Mesendoderm (in vitro differentiated cells): Measurements from ENCODE around the gene HOXA5.

Experiments
- DNase-seq: peaks from one replicate; pipeline ENCODE4 v3.0.0; 2013
- H2AK5ac ChIP-seq: 2 replicates; pipeline ENCODE4 v1.6.1; 2013; ENCODE audit warnings: low read length, inconsistent platforms
- H2BK120ac ChIP-seq: 2 replicates; pipeline ENCODE4 v1.6.1; 2013; ENCODE audit warnings: low read depth, mild to moderate bottlenecking, low read length, moderate library complexity, mixed read lengths
- H2BK15ac ChIP-seq: replicated peaks from 2 replicates; pipeline ENCODE4 v1.6.1; 2013; ENCODE audit warnings: low read depth, mild to moderate bottlenecking, moderate library complexity
- H2BK5ac ChIP-seq: 2 replicates; pipeline ENCODE4 v1.6.1; 2013; ENCODE audit warnings: low read length, inconsistent platforms
- H3K18ac ChIP-seq: 2 replicates; pipeline ENCODE4 v1.6.1; 2013; ENCODE audit warnings: mild to moderate bottlenecking, low read length, mixed read lengths
- H3K23ac ChIP-seq: one replicate; pipeline ENCODE4 v1.6.1; 2013; ENCODE audit warnings: low read length
- H3K27ac ChIP-seq: 2 replicates; pipeline ENCODE4 v1.5.1; 2013; ENCODE audit warnings: low read depth, mild to moderate bottlenecking, inconsistent platforms, low read length, moderate library complexity
- H3K27me3 ChIP-seq: 2 replicates; pipeline ENCODE4 v1.6.1; 2013; ENCODE audit warnings: low read length, control low read depth, mild to moderate bottlenecking, inconsistent platforms; ENCODE audit not compliant: insufficient read depth, poor library complexity
- H3K36me3 ChIP-seq: 2 replicates; pipeline ENCODE4 v1.6.1; 2013; ENCODE audit warnings: low read length, inconsistent platforms; ENCODE audit not compliant: control insufficient read depth, insufficient read depth
- H3K4ac ChIP-seq: one replicate; pipeline ENCODE4 v1.6.1; 2013; ENCODE audit warnings: low read depth, mild to moderate bottlenecking, low read length, moderate library complexity
- H3K4me1 ChIP-seq: 2 replicates; pipeline ENCODE4 v1.6.1; 2013; ENCODE audit warnings: low read depth, low read length, inconsistent platforms; ENCODE audit not compliant: control insufficient read depth
- H3K4me2 ChIP-seq: 2 replicates; pipeline ENCODE4 v1.6.1; 2013; ENCODE audit warnings: low read length
- H3K4me3 ChIP-seq: 2 replicates; pipeline ENCODE4 v1.5.1; 2013; ENCODE audit warnings: mild to moderate bottlenecking, low read length
- H3K56ac ChIP-seq: one replicate; pipeline ENCODE4 v1.6.1; 2013; ENCODE audit warnings: low read length
- H3K79me1 ChIP-seq: 2 replicates; pipeline ENCODE4 v1.6.1; 2013; ENCODE audit warnings: low read length, inconsistent platforms
- H3K79me2 ChIP-seq: 2 replicates; pipeline ENCODE4 v1.6.1; 2013; ENCODE audit warnings: mild to moderate bottlenecking, low read length; ENCODE audit not compliant: control insufficient read depth, insufficient read depth
- H3K9ac ChIP-seq: 2 replicates; pipeline ENCODE4 v1.6.1; 2013; ENCODE audit warnings: low read length, inconsistent platforms
- H4K5ac ChIP-seq: one replicate; pipeline ENCODE4 v1.6.1; 2013; ENCODE audit warnings: low read length
- H4K8ac ChIP-seq: one replicate; pipeline ENCODE4 v1.6.1; 2013; ENCODE audit warnings: low read depth, mild to moderate bottlenecking, control low read depth, low read length, moderate library complexity
- WGBS: extraction: QIAGEN DNeasy Blood & Tissue Kit; methylation state at CpG from one replicate; pipeline ENCODE4 v1.1.7; 2013; ENCODE audit warnings: low lambda C conversion rate, missing lambda C conversion rate; ENCODE audit not compliant: insufficient coverage; ENCODE audit errors: extremely low coverage; 5-methylcytosine and 5-hydroxymethylcytosine counted together

HOXA5 gene

GRCh38 chr7:27185854-27186667, 42.6 kb upstream of the HOXA5 start:
- Histone ChIP-seq H3K4ac (no peak overlapping the region), H3K23ac (no peak overlapping the region), H3K18ac (no peak overlapping the region), H2BK120ac (no peak overlapping the region), H3K9ac (no peak overlapping the region), H4K5ac (no peak overlapping the region), H2BK15ac (no peak overlapping the region), H4K8ac (no peak overlapping the region), H3K27me3 (peaks cover 87% of the 10 kb centered on the region), H3K79me1 (no peaks in the 10 kb centered on the region), H3K4me2 (peak overlapping the region; percentile 43), H3K27ac (no peak overlapping the region), H3K36me3 (no peaks in the 10 kb centered on the region), H3K4me1 (no peaks in the 10 kb centered on the region), H3K56ac (peak overlapping the region; percentile 22), H2BK5ac (no peak overlapping the region), H2AK5ac (no peak overlapping the region), H3K4me3 (no peak overlapping the region), H3K79me2 (no peaks in the 10 kb centered on the region)
- DNase-seq: no peak
- no CpG with 5 or more reads among the region's 24 CpGs for WGBS

- H3K9ac ChIP-seq: peak within 1 kb of the TSS; percentile 34
- H3K79me1 ChIP-seq: no peaks in the 10 kb centered on the region
- H3K4me2 ChIP-seq: peak within 1 kb of the TSS; percentile 55
- H3K18ac ChIP-seq: peak within 1 kb of the TSS; percentile 19
- H3K56ac ChIP-seq: peak within 1 kb of the TSS; percentile 22
- no peak within 1 kb of the TSS for H2AK5ac ChIP-seq
- peak; percentile 85 for DNase-seq
- no peak within 1 kb of the TSS for H4K5ac ChIP-seq
- H2BK15ac ChIP-seq: no peak within 1 kb of the TSS
- WGBS: no CpG with 5 or more reads among the region's 43 CpGs
- H3K36me3 ChIP-seq: no peaks in the 10 kb centered on the region
- peaks cover 86% of the 10 kb centered on the region for H3K27me3 ChIP-seq
- no peak within 1 kb of the TSS for H4K8ac ChIP-seq
- H3K4me3 ChIP-seq: no peak within 1 kb of the TSS
- H3K27ac ChIP-seq: no peak within 1 kb of the TSS
- H3K23ac ChIP-seq: no peak within 1 kb of the TSS
- H2BK120ac ChIP-seq: no peak within 1 kb of the TSS
- H3K79me2 ChIP-seq: no peaks in the 10 kb centered on the region
- H2BK5ac ChIP-seq: no peak within 1 kb of the TSS
- H3K4ac ChIP-seq: no peak within 1 kb of the TSS
- no peaks in the 10 kb centered on the region for H3K4me1 ChIP-seq
Measured at GRCh38 chr7:27185013-27185853, 41.8 kb upstream of the HOXA5 start, which contains the start of gene HOXA11. TSS of gene HOXA11 (minus strand) at chr7:27185232. CDS start at chr7:27185144, 88 bp downstream.

GRCh38 chr7:27184337-27185012, 41.0 kb upstream of the HOXA5 start:
- Histone ChIP-seq H2BK5ac (no peak overlapping the region), H3K79me1 (no peaks in the 10 kb centered on the region), H3K18ac (no peak overlapping the region), H3K27ac (no peak overlapping the region), H2BK120ac (no peak overlapping the region), H3K4me1 (no peaks in the 10 kb centered on the region), H3K4ac (no peak overlapping the region), H3K4me3 (no peak overlapping the region), H3K4me2 (peak overlapping the region; percentile 55), H3K36me3 (no peaks in the 10 kb centered on the region), H3K23ac (no peak overlapping the region), H2BK15ac (no peak overlapping the region), H3K56ac (no peak overlapping the region), H3K79me2 (no peaks in the 10 kb centered on the region), H2AK5ac (no peak overlapping the region), H4K8ac (no peak overlapping the region), H3K9ac (peak overlapping the region; percentile 18), H3K27me3 (peaks cover 85% of the 10 kb centered on the region), H4K5ac (no peak overlapping the region)
- DNase-seq: no peak
- WGBS: no CpG with 5 or more reads among the region's 72 CpGs

- Histone ChIP-seq H3K27ac (no peak overlapping the region), H2AK5ac (no peak overlapping the region), H3K4ac (no peak overlapping the region), H3K36me3 (no peaks in the 10 kb centered on the region), H3K27me3 (peaks cover 85% of the 10 kb centered on the region), H3K18ac (peak overlapping the region; percentile 19), H3K79me2 (no peaks in the 10 kb centered on the region), H3K4me3 (no peak overlapping the region), H3K79me1 (no peaks in the 10 kb centered on the region), H2BK5ac (no peak overlapping the region), H3K9ac (peak overlapping the region; percentile 18), H2BK120ac (no peak overlapping the region), H3K4me2 (peak overlapping the region; percentile 41), H2BK15ac (no peak overlapping the region), H3K56ac (no peak overlapping the region), H3K23ac (no peak overlapping the region), H4K5ac (no peak overlapping the region), H3K4me1 (no peaks in the 10 kb centered on the region), H4K8ac (no peak overlapping the region)
- DNase-seq: no peak
- WGBS: no CpG with 5 or more reads among the region's 30 CpGs
Measured at GRCh38 chr7:27183682-27184336, 40.3 kb upstream of the HOXA5 start.

GRCh38 chr7:27182861-27183681, 39.6 kb upstream of the HOXA5 start:
- Histone ChIP-seq H3K4me2 (peak overlapping the region; percentile 2), H3K79me2 (no peaks in the 10 kb centered on the region), H2BK120ac (no peak overlapping the region), H2AK5ac (no peak overlapping the region), H3K9ac (no peak overlapping the region), H3K27ac (no peak overlapping the region), H3K79me1 (no peaks in the 10 kb centered on the region), H3K56ac (no peak overlapping the region), H3K4me1 (no peaks in the 10 kb centered on the region), H3K18ac (no peak overlapping the region), H2BK15ac (no peak overlapping the region), H4K5ac (no peak overlapping the region), H2BK5ac (no peak overlapping the region), H3K27me3 (peaks cover 84% of the 10 kb centered on the region), H3K4ac (no peak overlapping the region), H3K4me3 (no peak overlapping the region), H3K36me3 (no peaks in the 10 kb centered on the region), H3K23ac (no peak overlapping the region), H4K8ac (no peak overlapping the region)
- peak; percentile 86 for DNase-seq
- no CpG with 5 or more reads among the region's 39 CpGs for WGBS
